Limb (tissue), 2 donors: ENCODE results near the gene FGFBP3.
"Not testable (repeated sequence)": the region's sequence is repeated elsewhere in the genome, so short reads cannot be mapped to it uniquely, and the experiment has no call there.

Source experiments
- DNase-seq, 2 donors: peaks; one replicate each; pipeline ENCODE4 v3.0.0-alpha.2; 2016; ENCODE audit errors: extremely low spot score in 2 of 2

FGFBP3 gene

DNA sequence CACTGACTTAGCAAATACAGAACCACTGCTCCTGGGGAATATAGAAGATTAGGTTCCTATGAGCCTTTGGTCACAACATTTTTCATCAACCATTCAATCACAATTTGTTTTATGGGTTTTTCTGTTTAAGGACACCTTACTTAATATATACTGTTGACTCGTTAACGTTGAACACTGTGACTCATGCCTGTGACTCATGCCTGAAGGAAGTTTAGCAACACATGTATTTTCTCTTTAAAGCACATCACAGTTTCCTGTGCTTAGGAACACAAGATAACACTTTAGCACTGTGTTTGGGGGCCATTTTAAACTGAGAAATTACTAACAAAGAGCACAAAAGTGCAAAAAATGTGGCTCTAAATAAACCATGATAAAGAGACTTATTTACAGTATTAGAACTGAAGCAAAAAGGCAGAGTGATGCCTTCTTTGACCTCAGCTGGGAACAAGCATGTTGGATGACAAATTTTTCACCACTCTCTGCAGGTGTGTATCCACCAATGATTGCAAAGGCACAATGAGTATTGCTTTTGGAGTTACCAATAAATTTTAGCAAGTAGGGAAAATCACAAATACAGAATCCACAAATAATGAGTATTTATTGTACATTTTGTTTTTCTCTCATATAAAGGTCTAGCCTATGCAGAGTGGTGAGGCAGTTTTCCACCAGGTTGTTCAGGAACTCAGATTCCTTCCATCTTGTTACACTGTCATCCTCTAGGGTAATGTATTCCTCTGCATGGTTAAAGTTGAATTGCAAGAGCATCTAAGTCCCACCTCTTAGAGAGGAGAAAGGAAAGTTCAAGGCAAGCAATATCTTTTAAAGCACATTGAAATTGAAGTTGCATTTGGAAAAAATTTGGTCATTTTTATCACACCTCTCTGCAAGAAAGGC lies 7.3 kb downstream of the FGFBP3 start:
- DNase-seq = no peak

DNA sequence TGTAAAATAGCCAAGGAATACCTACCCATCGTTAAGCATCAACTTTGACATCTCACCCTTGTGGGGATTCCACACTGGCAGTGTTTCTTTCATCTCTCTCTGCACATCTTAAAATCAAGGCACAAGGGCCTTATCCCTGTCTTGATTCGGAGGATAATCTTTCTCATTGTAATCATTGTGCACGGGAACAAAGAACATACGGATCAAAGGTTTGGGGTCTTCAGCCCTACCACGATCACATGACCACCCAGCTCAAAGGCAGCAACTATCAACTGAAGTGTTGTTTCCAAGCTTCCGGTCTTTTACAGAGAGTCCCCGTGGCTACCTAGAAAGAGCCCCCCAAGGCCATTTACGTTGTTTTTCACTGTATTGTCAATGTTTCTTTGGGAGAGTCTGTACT lies 11.9 kb downstream of the FGFBP3 start:
- no peak for DNase-seq

DNA sequence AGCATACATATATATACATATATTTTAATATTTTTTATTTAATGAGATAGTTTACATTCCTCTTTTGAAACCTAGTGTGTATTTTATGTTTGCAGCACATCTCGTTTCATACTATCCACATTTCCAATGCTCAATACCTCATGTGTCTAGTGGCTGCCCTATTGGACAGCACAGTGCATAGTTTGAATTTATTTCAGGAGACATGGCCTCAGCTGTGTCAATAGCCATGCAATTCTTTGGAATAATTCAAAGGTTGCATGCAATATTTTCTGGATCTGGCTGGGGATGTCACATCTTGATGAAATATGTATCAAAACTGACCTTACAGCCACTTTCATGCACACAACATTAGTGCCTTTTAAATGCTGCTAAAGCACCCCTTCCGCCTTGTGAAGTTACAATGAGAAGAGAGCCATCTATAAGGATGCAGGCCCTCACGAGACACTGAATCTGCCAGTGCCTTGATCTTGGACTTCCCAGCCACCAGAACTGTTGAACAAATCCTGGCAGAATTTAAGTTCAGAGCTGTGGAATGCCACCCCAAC lies 13.0 kb downstream of the FGFBP3 start:
- DNase-seq = no peak

DNA sequence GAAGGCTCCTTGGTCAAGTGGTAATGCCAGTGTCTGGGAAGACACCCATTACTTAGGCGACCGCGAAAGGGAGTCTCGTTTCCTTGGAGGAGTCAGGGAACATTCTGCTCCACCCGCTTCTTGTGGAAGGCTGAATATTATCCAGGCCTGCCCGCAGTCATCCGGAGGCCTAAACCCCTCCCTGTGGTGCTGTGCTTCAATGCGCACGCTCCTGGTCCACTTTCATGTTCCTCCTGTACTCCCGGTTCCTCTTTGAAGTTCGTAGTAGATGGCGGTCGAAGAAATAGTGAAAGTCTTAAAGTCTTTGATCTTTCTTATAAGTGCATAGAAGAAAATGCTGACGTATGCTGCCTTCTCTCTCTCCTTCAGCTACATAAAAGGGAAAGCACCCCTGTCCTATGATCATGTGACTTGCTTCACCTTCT lies 15.0 kb downstream of the FGFBP3 start:
- DNase-seq = not testable (repeated sequence)

DNA sequence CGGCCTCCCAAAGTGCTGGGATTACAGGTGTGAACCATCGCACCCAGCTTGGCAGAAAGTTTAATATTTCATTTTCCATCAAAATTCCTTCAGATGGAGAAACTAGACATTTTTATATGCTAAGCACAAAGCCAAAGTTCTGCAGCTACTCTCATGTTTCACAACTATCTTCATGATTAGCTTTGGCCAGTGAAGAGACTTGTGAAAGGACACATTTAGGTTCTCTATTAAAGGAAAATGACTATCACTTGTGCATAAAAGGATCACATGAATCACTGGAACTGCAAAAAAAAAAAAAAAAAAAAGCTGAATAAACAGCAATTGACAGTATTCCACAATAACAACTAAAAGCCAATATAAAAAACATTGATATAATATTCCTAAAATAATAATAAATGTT lies 16.2 kb downstream of the FGFBP3 start:
- DNase-seq = no peak

DNA sequence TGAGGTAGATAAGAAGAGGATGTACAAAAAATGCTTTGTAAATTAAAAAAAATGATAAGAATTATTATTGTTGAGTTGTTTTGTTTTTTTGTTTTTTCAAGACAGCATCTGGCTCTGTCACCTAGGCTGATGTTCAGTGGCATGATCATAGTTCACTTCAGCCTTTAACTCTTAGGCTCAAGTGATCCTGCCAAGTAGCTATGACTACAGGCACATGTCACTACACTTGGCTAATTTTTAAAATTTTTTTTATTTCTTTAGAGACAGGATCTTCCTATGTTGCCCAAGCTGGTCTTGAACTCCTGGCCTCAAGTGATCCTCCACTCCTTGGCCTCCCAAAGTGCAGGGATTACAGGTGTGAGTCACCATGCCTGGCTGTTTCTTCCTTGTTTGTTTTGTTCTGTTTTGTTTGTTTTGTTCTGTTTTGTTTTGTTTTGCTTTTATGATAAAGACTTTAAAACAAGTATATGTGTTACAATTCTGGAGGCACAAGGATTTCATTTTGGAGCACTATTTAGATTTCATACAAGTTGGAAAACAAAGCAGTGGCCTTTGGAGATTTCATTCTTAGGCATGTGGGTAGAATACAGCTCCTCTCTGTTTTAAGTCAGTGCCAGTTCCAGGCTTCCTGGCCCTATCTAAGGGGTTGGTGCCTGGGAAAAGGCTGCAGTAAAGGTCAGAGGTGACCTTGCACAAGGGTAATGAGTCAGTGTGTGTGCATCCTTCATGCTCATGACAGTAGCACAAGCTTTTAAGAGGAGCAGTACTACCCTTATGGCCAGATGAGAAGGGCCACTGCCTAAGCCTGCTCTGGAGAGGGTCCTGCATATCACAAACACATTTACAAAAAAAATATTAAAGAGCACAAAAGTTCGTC lies 17.9 kb downstream of the FGFBP3 start:
- no peak for DNase-seq

DNA sequence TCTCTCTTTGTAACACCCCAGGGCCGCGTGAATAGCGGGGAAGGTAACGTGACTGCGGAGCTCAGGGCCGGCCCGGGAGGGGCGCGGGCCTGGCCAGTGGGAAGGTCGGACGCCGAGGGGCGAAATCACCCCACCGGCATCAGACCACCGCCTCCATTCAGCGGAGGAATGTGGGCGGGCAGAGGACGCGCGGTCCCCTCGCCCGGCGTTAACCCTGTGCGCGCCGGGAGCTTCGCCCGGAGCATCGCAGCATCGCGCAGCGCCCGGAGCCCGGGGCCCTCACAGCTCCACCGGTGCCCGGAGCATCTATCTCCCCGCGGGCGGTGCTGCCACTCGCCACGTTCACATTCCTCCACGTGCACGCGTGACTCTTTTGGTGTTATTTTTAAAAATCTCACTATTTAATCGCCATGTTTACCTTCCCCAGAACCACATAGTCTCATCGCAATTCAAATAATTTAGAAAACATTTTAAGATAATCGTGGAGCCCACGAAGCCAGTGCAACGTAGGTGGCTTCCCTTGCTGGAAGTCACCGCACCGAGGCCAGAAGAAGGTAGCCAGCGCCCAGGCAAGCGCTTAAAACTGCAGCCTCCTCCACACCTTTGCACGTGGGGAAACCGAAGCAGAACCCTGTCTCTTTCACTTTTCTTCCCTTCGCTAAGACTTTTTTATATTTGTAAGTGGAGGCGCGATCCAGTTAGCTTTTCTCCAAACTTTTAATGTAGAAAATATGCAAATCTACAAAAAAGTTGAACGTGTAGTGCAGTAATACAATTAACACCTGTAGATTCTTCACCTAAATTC lies 21.8 kb downstream of the FGFBP3 start:
- DNase-seq = peak; percentile 42 to 85

DNA sequence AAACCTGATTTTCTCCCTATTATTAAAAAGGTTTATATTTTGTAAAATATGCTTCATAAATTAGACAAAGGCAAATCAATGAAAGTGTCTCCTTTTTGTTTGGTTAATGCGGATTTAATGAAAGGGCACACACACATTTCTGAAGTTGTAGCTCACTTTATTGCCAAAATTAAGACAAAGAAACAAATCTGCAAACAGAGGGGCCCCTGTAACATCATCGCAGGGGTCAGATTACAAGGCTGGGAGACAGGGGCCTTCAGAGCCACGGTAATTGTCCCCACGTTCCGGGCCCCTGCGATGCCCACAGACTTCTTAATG lies 22.4 kb downstream of the FGFBP3 start:
- no peak for DNase-seq

DNA sequence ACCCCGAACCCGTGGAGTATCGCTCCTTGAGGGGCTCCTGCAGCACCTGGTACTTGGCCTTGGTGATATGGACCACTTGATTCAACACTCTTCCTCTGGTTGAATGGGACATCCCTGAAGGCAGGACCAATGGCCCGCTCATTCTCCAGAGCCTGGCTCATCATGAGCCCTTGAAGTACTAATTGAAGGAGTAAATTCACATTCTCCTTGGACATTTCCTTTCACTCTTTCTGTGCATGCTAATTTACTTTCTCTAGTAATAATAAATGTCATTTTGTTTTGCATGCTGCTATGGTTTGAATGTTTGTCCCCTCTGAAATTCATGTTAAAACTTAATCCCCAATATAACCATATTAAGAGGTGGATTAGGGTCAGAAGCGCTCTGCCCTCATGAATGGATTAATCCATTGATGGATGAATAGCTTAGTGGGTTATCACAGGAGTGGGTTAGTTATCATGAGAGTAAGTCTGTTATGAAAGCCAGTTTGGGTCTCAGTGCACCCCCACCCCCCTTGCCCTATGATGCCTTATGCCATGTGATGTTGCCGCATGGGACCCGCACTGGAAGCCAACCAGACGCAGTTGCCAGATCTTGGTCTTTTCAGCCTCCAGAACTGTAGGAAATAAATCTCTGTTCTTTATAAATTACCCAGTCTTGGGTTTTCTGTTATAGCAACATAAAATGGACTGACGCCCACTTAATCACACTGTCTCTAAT lies 23.8 kb downstream of the FGFBP3 start:
- DNase-seq = no peak

DNA sequence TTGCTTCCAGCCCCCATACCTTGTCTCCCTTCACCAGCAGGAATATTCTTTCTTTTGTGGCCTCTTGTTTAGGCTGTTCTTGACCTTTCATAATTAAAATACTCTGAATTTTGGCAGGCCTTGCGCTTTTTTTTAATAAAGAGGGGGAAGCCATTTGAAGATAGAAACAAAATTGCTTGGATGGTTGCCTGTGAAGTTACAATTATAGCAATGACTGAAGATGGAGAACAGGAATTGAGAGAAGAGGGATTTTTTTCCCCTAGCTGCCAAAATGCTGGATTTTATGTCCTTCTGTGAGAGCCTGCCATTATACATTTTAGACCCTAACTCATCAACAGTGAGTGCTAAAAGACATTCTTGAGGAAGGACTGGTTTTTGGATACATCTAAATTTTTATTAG lies 24.8 kb downstream of the FGFBP3 start:
- DNase-seq = peak in 1 of 2 donors; percentile 3

DNA sequence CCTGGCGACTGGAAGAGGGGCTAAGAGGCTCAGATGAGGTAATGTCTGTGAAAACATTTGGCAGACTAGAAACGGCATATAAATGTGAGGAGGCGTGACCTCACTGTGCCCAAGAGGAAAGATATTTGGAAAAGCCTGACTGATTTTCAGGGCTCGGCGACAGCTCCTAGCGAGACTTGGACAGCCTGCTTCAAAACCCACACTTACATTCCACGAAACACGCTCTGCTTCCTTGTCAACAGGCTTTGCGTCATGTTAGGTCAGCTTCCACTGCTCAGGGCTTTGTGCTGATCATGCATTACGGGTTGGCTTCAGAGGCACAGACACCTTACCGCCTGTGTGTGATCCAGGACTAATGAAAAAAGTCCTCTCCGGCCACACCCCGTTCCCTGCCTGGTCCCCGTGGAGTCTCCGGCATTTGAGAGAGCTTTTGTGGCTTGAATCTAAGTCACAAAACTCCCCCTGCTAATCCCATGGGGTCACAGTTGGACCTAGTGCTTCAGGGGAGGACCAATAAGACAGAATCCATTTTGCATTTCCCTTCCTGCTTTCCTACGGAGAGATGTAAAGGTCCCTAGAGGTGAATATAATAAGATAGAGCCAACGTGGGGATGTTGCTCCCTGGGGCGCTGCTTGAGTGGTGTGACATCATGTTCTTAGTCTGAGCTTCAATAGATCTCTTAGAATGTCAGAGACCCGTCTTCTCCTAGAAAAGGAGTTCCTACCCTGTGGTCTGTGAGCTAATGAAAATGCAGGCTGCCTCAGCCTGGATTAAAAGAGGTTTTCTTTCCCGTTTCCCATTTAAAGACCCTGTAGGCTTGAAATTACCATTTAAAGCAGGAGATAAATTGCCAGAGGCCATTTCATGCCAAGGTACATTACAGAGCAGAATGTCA lies 25.5 kb downstream of the FGFBP3 start:
- DNase-seq = peak; percentile 60 to 72

DNA sequence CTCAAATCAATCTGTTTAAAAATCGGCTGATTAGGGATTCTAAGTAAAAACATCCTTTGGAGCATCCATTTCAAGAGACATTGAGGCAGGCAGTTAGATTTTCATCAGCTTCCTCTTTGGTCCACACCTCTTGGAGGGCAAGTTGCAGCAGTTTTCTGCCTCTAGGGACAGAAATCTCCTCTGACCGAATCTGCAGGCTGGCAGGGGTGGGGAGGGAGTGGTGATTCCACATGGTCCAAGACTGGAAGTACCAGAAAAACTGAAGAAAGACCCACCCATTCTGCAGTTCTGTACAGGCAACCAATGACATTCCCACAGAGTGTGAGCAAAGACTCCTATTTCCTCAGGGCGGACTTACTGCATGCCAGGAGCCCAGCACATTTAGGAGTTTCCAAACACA lies 29.0 kb downstream of the FGFBP3 start:
- DNase-seq = peak; percentile 2 to 39

DNA sequence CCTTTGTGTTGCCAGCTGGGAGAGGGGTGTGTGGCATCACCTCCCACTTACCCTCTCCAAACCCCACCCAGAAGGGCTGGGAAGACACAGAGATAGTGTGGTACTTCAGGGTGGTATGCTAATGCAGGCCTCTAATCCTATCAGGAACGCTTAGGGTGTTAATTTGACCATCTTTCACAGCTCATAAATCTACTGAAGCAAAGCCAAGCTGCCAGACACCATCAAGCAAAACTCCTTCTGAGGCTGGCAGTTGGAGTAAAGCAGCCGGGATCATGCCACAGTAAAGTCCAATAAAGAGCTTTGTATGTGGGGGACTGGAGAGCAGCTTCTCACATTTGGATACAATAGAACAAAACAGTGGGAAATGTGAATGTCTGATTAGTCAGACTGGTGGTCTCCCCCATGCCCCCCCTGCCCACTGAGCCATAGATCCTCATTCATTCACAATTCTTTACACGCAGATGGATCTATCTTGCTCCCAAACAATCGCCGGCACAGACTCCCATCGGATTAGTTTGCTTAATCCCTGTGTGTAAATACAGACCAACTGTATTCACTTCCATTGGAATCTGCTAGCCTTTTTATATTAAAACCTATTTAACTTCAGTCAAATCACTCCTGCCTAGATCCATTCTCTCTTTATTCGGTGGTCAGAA lies 29.6 kb downstream of the FGFBP3 start:
- DNase-seq = peak; percentile 6 to 43

DNA sequence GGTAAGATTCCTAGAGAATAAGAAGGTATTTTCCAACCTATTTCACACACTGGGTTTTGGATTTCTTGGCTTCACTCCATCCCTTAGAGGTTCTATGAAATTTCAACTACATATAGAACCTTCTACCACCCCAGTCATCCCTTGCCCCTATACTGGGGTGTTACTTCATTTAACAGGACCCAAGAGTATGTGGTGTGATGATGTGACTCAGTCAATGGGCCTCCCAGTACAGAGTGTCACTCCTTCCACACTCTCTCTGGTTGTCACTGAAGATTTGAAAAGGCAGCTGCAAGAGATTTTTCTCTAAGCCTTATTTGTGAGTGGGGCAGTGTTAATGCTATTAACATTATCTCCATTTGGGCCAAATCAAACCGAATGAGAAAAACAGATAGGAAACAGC lies 33.5 kb downstream of the FGFBP3 start:
- DNase-seq = no peak

DNA sequence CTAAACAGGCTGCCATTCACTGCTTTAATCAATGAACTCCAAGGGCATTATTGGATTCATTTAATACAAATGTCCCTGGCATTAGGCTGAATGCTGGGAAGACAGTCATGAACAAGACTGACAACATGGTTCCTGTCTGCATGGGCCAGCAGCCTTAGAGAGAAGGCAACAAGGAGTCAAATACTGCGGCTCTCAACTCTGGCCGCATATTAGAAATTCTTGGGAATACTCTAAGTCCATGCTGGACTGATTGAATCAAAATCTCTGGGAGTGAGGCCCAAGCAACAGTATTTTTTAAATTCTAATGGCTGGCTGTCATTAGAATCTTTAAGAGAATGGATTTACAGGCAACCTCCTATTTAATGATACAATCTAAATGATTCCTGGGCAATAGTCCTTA lies 34.1 kb downstream of the FGFBP3 start:
- DNase-seq = no peak

DNA sequence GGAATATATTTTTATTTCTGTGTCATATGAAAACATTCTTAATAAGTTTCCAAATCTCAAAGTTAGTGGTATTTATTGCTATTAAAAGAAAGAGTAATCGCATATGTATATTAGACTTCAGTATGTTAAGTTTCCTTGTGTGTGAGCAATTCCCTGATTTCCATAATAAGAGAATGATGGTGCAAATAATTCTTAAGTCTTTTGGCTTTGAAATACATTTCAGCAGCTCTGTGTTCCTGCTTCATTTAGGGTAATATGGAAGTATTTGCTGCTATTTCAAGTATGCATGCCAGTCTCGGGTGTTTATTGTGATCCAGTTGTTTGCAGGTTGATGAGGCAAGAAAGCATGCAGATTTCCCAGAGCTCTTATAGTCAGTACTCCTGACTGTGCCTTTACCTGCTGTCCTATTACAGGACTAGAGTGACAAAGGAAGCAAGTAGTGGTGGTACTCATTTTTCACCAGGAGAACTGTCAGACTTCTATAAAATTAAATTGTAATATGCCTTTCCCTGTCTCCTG lies 43.7 kb downstream of the FGFBP3 start:
- DNase-seq = no peak

DNA sequence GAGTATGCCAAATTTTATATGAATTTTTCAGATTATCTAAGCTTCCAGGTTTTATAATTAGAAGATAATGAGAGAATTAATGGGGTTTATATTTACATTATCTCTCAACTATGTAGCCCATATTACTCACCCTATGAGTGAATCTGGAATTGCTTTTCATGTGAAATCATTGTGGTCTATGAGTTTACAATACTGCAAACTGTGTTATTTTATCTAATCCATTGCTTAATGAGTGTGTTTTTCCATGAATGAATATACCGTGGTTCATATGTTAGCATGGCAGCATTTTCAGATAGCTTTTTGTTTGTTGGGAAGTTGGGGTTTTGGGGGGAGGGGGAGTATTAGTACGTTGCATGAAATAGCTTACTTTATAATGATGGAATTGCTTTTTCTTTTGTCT lies 44.5 kb downstream of the FGFBP3 start:
- DNase-seq = no peak

DNA sequence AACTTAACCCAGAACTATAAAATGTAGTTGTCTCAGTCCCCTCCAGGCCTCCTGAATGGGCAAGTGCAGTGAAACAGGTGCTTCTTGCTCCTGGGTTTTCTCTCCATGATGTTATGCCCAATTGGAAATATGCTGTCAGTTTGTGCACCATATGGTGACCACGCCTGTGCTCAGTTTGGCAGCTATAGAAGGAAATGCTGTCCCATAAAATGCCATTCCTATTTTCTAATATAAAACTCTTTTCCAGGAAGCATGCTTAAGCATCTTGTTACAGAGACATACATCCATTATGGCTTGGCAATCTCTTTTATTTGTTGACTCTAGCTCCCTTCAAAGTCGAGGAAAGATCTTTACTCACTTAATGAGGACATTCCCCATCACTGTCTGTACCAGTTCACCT lies 45.2 kb downstream of the FGFBP3 start:
- peak in 1 of 2 donors; percentile 2 for DNase-seq

DNA sequence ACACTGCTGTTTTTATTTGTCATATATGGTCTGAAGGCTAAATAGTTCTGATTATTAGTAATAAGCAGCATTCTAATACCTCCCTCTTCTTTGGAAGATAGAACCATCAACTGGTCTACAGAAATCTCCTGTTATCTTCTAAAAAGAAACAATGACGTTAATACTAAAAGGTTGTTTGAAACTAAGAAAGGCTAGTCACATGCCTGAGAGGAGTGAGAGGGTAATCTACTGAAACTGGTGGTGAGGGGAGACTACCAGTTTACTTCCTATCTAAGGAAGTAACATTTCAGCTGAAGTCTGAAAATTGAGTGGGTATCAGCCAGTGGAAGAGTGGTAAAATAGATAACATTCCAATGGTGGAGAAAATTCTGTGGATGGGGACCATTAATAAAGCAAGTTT lies 48.4 kb downstream of the FGFBP3 start:
- DNase-seq = no peak
